ENCODE results near the gene PPDPF.

The PPDPF gene

DNA sequence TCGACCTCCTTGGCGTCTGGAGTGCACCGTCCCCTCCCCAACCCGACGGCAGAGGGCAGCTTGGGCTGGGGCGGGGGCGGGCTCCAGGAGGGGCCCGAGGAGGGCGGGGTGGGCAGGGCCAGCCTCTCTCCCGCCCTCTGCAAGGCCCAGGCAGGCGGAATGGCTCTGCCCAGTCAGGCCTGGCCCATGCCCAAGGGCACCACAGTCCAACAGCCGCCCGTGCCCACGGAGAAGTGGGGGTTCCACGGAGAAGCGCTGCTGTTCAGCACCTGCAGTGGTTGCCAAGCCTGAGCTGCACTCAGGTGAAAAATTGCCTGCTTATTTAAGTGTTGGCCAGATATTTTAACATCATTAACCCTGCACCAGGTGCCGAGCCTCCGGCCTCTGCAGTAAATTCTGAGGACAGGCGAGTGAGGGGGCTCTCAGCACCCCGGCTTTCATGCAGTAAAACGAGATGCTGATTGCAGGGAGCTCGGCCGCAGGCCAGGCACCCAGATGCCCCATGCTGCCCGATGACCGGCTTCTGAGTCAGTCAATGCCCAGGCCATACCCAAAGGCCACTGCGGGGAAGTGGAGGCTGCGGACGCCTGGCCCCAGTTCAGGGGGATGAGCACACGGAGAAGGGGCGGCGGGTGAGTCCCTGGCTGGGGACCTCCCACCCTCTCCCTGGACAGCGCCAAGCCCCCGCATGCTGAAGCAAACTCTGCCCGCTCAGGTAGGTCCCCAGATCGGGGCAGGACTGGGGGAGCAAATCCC, 27.3 kb downstream of the PPDPF start, which contains the start of gene SRMS:
Gene SRMS, minus strand, starts transcription at position 25 of the 756 bp plus-strand sequence. CDS start 286 bp downstream, outside the sequence.
- no peak within 1 kb of the TSS for H3K4me3 ChIP-seq (ENCODE audit: low read length)
- TF ChIP-seq, protein P1, sequence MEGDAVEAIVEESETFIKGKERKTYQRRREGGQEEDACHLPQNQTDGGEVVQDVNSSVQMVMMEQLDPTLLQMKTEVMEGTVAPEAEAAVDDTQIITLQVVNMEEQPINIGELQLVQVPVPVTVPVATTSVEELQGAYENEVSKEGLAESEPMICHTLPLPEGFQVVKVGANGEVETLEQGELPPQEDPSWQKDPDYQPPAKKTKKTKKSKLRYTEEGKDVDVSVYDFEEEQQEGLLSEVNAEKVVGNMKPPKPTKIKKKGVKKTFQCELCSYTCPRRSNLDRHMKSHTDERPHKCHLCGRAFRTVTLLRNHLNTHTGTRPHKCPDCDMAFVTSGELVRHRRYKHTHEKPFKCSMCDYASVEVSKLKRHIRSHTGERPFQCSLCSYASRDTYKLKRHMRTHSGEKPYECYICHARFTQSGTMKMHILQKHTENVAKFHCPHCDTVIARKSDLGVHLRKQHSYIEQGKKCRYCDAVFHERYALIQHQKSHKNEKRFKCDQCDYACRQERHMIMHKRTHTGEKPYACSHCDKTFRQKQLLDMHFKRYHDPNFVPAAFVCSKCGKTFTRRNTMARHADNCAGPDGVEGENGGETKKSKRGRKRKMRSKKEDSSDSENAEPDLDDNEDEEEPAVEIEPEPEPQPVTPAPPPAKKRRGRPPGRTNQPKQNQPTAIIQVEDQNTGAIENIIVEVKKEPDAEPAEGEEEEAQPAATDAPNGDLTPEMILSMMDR (conservative IDR thresholded peaks at IDR 0.05; ENCODE audit: low read depth, low read length), result no peak

DNA sequence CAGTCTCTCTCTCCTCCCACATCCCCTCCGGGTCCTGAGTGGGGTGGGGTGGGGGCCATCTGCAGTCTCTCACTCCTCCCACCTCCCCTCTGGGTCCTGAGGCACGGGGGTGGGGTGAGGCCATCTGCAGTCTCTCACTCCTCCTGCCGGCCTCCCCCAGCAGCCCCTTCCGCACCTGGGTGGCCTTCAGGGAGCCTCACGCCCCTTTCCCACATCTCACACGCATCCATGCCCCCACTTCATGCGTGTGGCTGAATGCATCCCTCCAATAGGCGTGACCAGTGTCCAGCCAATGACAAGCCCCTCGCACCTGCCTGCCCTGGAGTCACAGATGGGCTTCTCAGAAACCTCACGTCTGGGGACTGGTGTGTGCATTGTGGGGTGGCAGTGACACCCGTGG, 28.0 kb downstream of the PPDPF start:
- TF ChIP-seq, protein P1 (conservative IDR thresholded peaks at IDR 0.05; ENCODE audit: low read depth, low read length), result no peak
- DNase-seq (ENCODE audit: low read depth), result no peak
- H3K4me3 ChIP-seq (ENCODE audit: low read length), result no peak overlapping the region

More for the DNA sequence above, 27.3 kb downstream of the PPDPF start, which contains the start of gene SRMS:
- no peak for DNase-seq (ENCODE audit: low read depth)

DNA sequence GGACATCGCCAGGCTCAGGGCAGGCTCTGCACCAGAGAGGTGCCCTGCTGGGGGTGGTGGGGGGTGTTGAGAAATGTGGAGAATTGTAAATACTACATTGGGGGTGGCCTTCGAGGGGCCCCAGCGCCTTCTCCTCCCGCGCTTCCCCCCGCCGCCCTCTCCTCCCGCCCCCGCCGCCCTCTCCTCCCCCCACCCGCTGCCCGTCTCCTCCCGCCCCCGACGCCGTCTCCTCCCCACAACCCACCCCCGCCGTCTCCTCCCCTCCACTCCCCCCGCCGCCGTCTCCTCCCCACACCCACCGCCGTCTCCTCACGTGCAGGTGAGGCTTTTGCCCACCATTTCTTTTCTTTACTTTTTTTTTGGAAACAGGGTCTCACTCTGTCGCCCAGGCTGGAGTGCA, 28.5 kb downstream of the PPDPF start:
- TF ChIP-seq, protein P1 (conservative IDR thresholded peaks at IDR 0.05; ENCODE audit: low read depth, low read length), result no peak
- no peak for DNase-seq (ENCODE audit: low read depth)
- H3K4me3 ChIP-seq (ENCODE audit: low read length), result no peak overlapping the region

DNA sequence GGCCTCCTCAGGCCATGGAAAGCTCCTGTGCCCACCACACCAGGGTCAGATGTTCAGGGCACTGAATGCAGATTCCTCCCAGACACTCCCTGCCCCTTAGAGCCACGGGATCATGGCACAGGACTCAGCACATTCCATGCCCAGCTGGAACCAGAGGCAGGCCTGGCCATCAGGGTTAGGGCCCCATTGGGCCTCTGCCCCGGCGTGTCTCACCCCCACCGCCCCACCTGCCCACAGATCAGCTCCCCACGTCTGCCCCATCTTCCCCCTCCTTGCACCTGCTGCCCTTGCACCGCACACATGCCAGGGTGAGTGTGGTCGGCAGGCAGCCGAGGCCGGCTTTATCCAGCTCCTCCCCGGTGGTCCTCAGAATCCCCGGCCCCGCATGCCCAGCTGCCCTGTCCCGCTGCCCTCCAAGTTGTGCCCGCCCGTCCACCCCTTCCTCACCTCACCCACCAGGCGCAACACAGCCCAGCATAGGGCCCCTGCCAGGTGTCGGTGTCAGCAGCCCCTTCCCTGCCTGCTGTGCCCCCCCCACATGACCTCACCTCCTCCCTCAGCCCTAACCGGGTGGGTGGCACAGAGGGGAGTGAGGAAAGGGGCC, 29.2 kb downstream of the PPDPF start:
- H3K4me3 ChIP-seq (ENCODE audit: low read length), result no peak overlapping the region
- no peak for DNase-seq (ENCODE audit: low read depth)
- TF ChIP-seq, protein P1 (conservative IDR thresholded peaks at IDR 0.05; ENCODE audit: low read depth, low read length), result no peak

DNA sequence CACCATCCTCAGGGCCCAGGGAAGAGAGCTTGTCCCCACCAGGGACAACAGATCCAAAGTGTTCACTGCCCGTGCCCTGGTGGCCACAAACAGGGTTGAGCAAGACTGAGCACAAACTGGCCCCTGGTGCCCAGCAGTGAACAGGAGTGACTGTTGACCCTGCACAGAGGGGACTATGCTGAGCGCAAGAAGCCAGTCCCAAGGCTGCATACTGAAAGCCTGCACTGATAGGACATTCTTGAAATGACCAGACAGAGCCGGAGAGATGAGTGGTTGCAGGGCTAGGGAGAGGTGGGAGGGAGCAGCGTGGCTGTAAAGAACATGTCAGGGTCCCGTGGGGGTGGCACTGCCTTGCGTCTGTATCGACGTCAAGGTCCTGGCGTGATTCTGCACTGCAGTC, 30.5 kb downstream of the PPDPF start:
- H3K4me3 ChIP-seq (ENCODE audit: low read length), result no peak overlapping the region
- no peak for DNase-seq (ENCODE audit: low read depth)
- TF ChIP-seq, protein P1 (conservative IDR thresholded peaks at IDR 0.05; ENCODE audit: low read depth, low read length), result no peak

DNA sequence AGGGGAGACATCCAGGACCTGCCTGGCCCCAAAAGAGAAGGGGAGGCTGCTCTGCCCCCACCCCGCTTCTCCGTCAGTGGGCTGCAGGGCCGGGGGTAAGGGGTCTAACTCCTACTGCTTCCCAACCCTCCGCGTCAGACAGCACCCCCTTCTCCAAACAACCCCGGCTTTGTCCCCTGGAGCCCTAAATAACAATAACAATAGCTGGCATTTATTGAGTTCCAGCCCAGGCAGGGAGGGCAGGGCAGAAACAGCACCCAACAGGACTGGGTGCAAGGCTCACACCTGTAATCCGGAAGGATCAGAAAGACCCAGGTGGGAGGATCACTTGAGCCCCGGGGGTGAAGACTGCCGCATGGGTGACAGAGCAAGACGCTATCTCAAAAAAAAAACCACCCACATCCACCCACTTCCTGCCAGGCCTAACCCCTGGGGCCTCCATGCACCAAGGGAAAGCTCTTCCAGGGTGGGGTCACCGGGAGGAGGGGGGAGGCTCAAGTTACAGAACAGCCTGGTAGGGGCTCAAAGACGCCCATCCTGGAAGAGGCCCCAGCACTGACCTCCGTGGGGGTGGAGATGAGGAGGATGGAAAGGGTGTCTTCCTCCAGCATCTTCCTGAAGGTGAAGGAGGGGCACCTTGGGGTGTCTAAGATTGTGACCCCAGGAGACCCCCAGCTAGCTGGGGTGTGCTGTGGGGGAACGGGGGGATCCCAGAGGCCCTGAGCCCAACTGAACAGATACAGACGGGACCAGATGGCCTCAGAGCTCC, 32.1 kb downstream of the PPDPF start:
- H3K4me3 ChIP-seq (ENCODE audit: low read length), result no peak overlapping the region
- TF ChIP-seq, protein P1 (conservative IDR thresholded peaks at IDR 0.05; ENCODE audit: low read depth, low read length), result no peak
- no peak for DNase-seq (ENCODE audit: low read depth)

All from retinal pigment epithelial cell (primary cell).